Activated CD8-positive, alpha-beta T cell treated with anti-CD3 and anti-CD28 coated beads for 36 hours (primary cell): ENCODE measurements around the gene C1QTNF6. TPM values are rescaled to one million over a fixed set of nuclear protein-coding genes. Genes with fewer than 3 reads are reported as not detected.

Source experiments
- ATAC-seq: fragments of 200-7000 bp; cut with Tn5 transposase; one replicate; pipeline ENCODE4 v1.10.0; 2021; ENCODE audit warnings: mild to moderate bottlenecking, moderate library complexity
- CTCF ChIA-PET: fragments of 350-600 bp; sonication (Branson Sonifier 250); formaldehyde crosslinking; loops from one replicate; lab custom pipeline; 2021; ENCODE audit warnings: antibody characterized with exemption; lab: Charles Lee
- POLR2A ChIA-PET: fragments of 350-600 bp; sonication (Branson Sonifier 250); formaldehyde crosslinking; loops from one replicate; lab custom pipeline; 2021; ENCODE audit warnings: antibody characterized with exemption; lab: Charles Lee
- DNase-seq: peaks from one replicate; pipeline ENCODE4 v3.0.0-alpha.2; 2020
- H3K27ac Mint-ChIP-seq: one replicate; pipeline ENCODE4 v1.8.0; 2021; ENCODE audit warnings: mild to moderate bottlenecking, mixed read lengths
- H3K27me3 Mint-ChIP-seq: one replicate; pipeline ENCODE4 v1.8.0; 2021; ENCODE audit warnings: mixed read lengths
- H3K36me3 Mint-ChIP-seq: one replicate; pipeline ENCODE4 v1.8.0; 2021; ENCODE audit warnings: low read depth, mixed read lengths
- H3K4me1 Mint-ChIP-seq: one replicate; pipeline ENCODE4 v1.8.0; 2021; ENCODE audit warnings: low read depth, mixed read lengths
- H3K4me3 Mint-ChIP-seq: one replicate; pipeline ENCODE4 v1.8.0; 2021; ENCODE audit warnings: mild to moderate bottlenecking, moderate library complexity, mixed read lengths
- H3K9me3 Mint-ChIP-seq: one replicate; pipeline ENCODE4 v1.8.0; 2021; ENCODE audit warnings: mixed read lengths
- intact Hi-C: fragments of 100-400 bp; cut with micrococcal nuclease; formaldehyde crosslinking; loops from one replicate; pipeline ENCODE4 v1.10.0; 2022
- total RNA-seq, 2 experiments: library from RNA; stranded (reverse); gene quantifications; one replicate each; pipeline ENCODE4 v1.2.3, GENCODE V29; 2021
- TF ChIP-seq, protein P1 (sequence below): fragments of 200-600 bp; IDR thresholded peaks from one replicate; pipeline ENCODE4 v1.8.0; 2022; ENCODE audit warnings: antibody characterized with exemption, mild to moderate bottlenecking

C1QTNF6 gene
- total RNA-seq, 2 experiments from 2014 or later, result 6.4 TPM

DNA sequence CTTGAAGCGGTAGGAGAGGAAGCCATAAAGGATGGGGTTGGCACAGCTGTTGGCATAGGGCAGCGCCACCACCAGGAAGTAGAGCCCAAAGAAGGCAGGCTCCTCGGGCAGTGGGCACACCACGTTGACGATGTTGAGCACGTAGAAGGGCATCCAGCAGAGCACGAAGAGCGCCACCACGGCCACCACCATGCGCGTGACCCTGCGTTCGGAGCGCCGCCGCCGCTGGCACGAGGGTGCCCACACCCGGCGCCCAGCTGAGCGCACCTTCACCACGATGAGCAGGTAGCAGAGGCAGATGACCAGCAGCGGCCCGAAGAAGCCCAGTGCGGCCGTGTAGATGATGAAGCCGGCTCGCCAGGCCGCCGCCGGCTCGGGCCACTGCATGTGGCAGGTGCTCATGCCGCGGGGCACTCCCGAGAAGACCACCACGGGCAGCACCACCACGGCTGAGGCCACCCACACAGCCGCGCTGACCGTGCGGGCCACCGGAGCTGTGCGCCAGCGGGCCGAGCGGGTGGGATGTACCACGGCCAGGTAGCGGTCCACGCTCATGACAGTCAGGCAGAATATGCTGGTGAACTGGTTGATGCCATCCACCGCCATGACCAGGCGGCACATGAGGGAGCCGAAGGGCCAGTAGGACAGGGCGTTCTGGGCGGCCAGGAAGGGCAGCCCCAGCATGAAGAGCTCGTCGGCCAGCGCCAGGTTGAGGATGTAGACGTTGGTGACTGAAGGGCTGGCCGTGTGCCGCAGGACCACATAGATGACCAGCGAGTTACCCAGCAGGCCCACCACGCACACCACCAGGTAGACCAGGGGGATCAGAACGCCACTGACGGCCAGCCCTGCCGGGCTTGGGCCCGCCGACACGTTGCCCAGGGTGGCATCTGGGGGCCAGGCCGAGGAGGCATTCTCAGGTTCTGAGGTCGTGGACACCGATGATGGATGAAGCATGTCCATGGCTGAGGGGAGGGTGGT is 19.1 kb upstream of the C1QTNF6 start:
- no peaks in the 10 kb centered on the region for H3K27me3 Mint-ChIP-seq
- no peak overlapping the region for H3K27ac Mint-ChIP-seq
- DNase-seq (peak; percentile 1), ATAC-seq (no peak)
- intact Hi-C loops, result no loop called here
- no peaks in the 10 kb centered on the region for H3K9me3 Mint-ChIP-seq
- peaks cover 50% of the 10 kb centered on the region for H3K4me1 Mint-ChIP-seq
- H3K4me3 Mint-ChIP-seq, result no peak overlapping the region
- POLR2A ChIA-PET, result interaction anchor here (1.0 to 2.4 kb wide), 3 partner anchors 10 to 85 kb away, joined by 3 to 8 read pairs (median 5); no protein-coding TSS in a partner anchor
- CTCF ChIA-PET, result interaction anchor here (1.5 to 3.8 kb wide), 3 partner anchors 7 to 53 kb away, joined by 4 to 29 read pairs (median 13); partner anchors contain the start of gene RAC2
- TF ChIP-seq, protein P1, sequence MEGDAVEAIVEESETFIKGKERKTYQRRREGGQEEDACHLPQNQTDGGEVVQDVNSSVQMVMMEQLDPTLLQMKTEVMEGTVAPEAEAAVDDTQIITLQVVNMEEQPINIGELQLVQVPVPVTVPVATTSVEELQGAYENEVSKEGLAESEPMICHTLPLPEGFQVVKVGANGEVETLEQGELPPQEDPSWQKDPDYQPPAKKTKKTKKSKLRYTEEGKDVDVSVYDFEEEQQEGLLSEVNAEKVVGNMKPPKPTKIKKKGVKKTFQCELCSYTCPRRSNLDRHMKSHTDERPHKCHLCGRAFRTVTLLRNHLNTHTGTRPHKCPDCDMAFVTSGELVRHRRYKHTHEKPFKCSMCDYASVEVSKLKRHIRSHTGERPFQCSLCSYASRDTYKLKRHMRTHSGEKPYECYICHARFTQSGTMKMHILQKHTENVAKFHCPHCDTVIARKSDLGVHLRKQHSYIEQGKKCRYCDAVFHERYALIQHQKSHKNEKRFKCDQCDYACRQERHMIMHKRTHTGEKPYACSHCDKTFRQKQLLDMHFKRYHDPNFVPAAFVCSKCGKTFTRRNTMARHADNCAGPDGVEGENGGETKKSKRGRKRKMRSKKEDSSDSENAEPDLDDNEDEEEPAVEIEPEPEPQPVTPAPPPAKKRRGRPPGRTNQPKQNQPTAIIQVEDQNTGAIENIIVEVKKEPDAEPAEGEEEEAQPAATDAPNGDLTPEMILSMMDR, result no peak
- no peaks in the 10 kb centered on the region for H3K36me3 Mint-ChIP-seq

DNA sequence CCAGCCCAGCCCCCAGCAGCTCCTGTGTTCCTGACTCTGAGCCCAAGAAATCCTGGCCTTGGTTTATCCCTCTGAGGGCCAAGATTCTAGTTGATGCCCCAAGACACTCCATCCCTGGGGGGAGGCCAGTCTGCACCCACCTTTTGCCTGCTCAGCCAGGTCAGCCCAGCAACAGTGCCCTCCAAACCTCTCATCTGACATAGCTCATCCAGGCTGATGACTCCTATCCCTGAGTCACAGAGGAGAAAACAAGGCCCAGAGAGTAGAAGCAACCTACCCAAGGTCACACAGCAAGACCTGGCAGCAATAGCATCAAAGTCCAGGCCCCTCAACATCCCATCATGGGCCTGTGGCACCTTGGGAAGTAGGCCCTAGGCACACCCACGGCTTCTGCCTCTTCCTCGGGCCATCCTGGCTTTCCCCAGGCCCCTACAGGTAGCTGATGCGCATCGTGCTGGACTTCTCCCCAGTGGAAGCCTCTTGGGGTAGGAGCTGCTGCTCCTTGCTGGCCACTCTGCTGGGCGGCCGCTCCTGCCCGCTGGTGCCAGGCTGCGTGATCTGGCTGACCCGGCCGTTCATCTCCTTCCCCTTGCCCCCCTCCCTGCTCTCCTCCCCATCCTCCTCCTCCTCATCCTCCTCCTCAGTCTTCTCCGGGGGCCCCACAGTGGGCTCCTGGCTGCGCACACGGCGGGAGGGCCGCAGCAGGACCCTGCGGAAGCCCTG is 18.2 kb upstream of the C1QTNF6 start:
- no peak for ATAC-seq
- ChIA-PET POLR2A (interaction anchor here (0.8 to 2.4 kb wide), 5 partner anchors 11 to 86 kb away, joined by 3 to 9 read pairs (median 5); no protein-coding TSS in a partner anchor), CTCF (interaction anchor here (1.5 to 3.4 kb wide), 2 partner anchors 11 to 54 kb away, joined by 6 to 13 read pairs; no protein-coding TSS in a partner anchor)
- H3K36me3 Mint-ChIP-seq, result no peaks in the 10 kb centered on the region
- no peak overlapping the region for H3K27ac Mint-ChIP-seq
- TF ChIP-seq, protein P1, result no peak
- DNase-seq, result peak; percentile 7
- intact Hi-C loops, result no loop called here
- H3K9me3 Mint-ChIP-seq, result no peaks in the 10 kb centered on the region
- no peaks in the 10 kb centered on the region for H3K27me3 Mint-ChIP-seq
- no peak overlapping the region for H3K4me3 Mint-ChIP-seq
- H3K4me1 Mint-ChIP-seq, result peaks cover 49% of the 10 kb centered on the region

- ATAC-seq (no peak), DNase-seq (peak; percentile 8)
- no peaks in the 10 kb centered on the region for H3K27me3 Mint-ChIP-seq
- no peak overlapping the region for H3K4me3 Mint-ChIP-seq
- TF ChIP-seq, protein P1, result no peak
- peaks cover 57% of the 10 kb centered on the region for H3K4me1 Mint-ChIP-seq
- ChIA-PET CTCF (interaction anchor here (1.5 to 3.4 kb wide), 2 partner anchors 12 to 55 kb away, joined by 6 to 13 read pairs; no protein-coding TSS in a partner anchor), POLR2A (interaction anchor here (1.2 to 1.6 kb wide), 2 partner anchors 17 to 38 kb away, joined by 3 to 9 read pairs; no protein-coding TSS in a partner anchor)
- no peaks in the 10 kb centered on the region for H3K9me3 Mint-ChIP-seq
- no peaks in the 10 kb centered on the region for H3K36me3 Mint-ChIP-seq
- H3K27ac Mint-ChIP-seq, result no peak overlapping the region
- intact Hi-C loops, result no loop called here
Observed at GRCh38 chr22:37205046-37205445, 17.0 kb upstream of the C1QTNF6 start.

- ChIA-PET CTCF (no interaction called here), POLR2A (no interaction called here)
- H3K9me3 Mint-ChIP-seq, result no peaks in the 10 kb centered on the region
- peak; percentile 1 for DNase-seq
- no peak overlapping the region for H3K27ac Mint-ChIP-seq
- no peaks in the 10 kb centered on the region for H3K27me3 Mint-ChIP-seq
- intact Hi-C loops, result no loop called here
- no peak overlapping the region for H3K4me3 Mint-ChIP-seq
- peaks cover 63% of the 10 kb centered on the region for H3K4me1 Mint-ChIP-seq
- TF ChIP-seq, protein P1, result no peak
- ATAC-seq, result no peak
- H3K36me3 Mint-ChIP-seq, result no peaks in the 10 kb centered on the region
Observed at GRCh38 chr22:37204045-37204655, 16.1 kb upstream of the C1QTNF6 start.
